Caco-2 (cell line): Measurements from ENCODE around the gene LDLRAD4. TPM values are rescaled to one million over a fixed set of nuclear protein-coding genes. Genes with fewer than 3 reads are reported as not detected.

ENCODE experiments used
- BruUV-seq: library from RNA; stranded (reverse); fragments of 400-500 nt; replicated peaks from 2 replicates; lab custom pipeline; 2021; lab: Mats Ljungman, UMichigan
- CTCF ChIA-PET: fragments of 300-600 bp; sonication (Branson Sonifier 250); formaldehyde crosslinking; loops from one replicate; lab custom pipeline; 2022; ENCODE audit warnings: antibody characterized with exemption; lab: Charles Lee
- POLR2A ChIA-PET: fragments of 300-600 bp; sonication (Branson Sonifier 250); formaldehyde crosslinking; loops from one replicate; lab custom pipeline; 2022; ENCODE audit warnings: antibody characterized with exemption; lab: Charles Lee
- DNase-seq, 2 experiments: peaks; one replicate each; pipeline versions ENCODE4 v3.0.0 to v3.0.0-alpha.2; 2020 to 2022
- H3K27me3 ChIP-seq: replicated peaks from 2 replicates; pipeline ENCODE4 v1.6.0; 2011; ENCODE audit warnings: low read length; ENCODE audit not compliant: control insufficient read depth, insufficient read depth
- H3K36me3 ChIP-seq: 2 replicates; pipeline ENCODE4 v1.5.1; 2011; ENCODE audit warnings: low read length; ENCODE audit not compliant: control insufficient read depth, insufficient read depth
- H3K4me1 ChIP-seq: fragments of 250-450 bp; sonication (Bioruptor Pico); 2 replicates; pipeline ENCODE4 v1.5.1; 2020; ENCODE audit warnings: mild to moderate bottlenecking
- H3K4me3 ChIP-seq: 2 replicates; pipeline ENCODE4 v1.5.1; 2011; ENCODE audit warnings: low read depth, mild to moderate bottlenecking, control low read depth, low read length
- H3K9me3 ChIP-seq: fragments of 250-450 bp; sonication (Bioruptor Pico); 2 replicates; pipeline ENCODE4 v1.5.1; 2020; ENCODE audit warnings: mild to moderate bottlenecking, moderate library complexity
- H3K27ac Mint-ChIP-seq: one replicate; pipeline ENCODE4 v1.8.0; 2022; ENCODE audit warnings: mixed read lengths; ENCODE audit not compliant: unreplicated experiment
- H3K27me3 Mint-ChIP-seq: one replicate; pipeline ENCODE4 v1.8.0; 2022; ENCODE audit warnings: mixed read lengths; ENCODE audit not compliant: insufficient read depth, unreplicated experiment
- H3K36me3 Mint-ChIP-seq: one replicate; pipeline ENCODE4 v1.8.0; 2022; ENCODE audit warnings: mild to moderate bottlenecking, mixed read lengths; ENCODE audit not compliant: insufficient read depth, unreplicated experiment
- H3K4me1 Mint-ChIP-seq: one replicate; pipeline ENCODE4 v1.8.0; 2022; ENCODE audit warnings: low read depth, mixed read lengths; ENCODE audit not compliant: unreplicated experiment
- H3K4me3 Mint-ChIP-seq: one replicate; pipeline ENCODE4 v1.8.0; 2022; ENCODE audit warnings: mild to moderate bottlenecking, moderate library complexity, mixed read lengths; ENCODE audit not compliant: unreplicated experiment
- H3K9me3 Mint-ChIP-seq: one replicate; pipeline ENCODE4 v1.8.0; 2022; ENCODE audit warnings: mixed read lengths; ENCODE audit not compliant: unreplicated experiment
- CTCF ChIP-seq, 2 experiments: fragments of 200-600 bp in 1 of 2; IDR thresholded peaks; 1 replicate in 1 of 2; 2 replicates in 1 of 2; pipeline versions ENCODE4 v1.5.1 to v1.8.0; 2011 to 2022; ENCODE audit warnings: antibody characterized with exemption in 1 of 2, control low read depth in 1 of 2, inconsistent platforms in 1 of 2, low read depth in 1 of 2, low read length in 1 of 2, mild to moderate bottlenecking in 1 of 2, moderate library complexity in 1 of 2; ENCODE audit not compliant: insufficient read depth in 1 of 2, severe bottlenecking in 1 of 2, unreplicated experiment in 1 of 2
- intact Hi-C: fragments of 100-400 bp; cut with micrococcal nuclease; formaldehyde crosslinking; loops from one replicate; pipeline ENCODE4 v1.10.0; 2022; ENCODE audit not compliant: unreplicated experiment
- total RNA-seq: library from RNA; stranded (reverse); gene quantifications from 2 replicates; pipeline ENCODE4 v1.2.3, GENCODE V29; 2022

The LDLRAD4 gene
- total RNA-seq, 1 experiment from 2014 or later = 1.2 TPM

- H3K4me1 Mint-ChIP-seq = no peaks in the 10 kb centered on the region
- no peak for TF ChIP-seq CTCF (IDR thresholded peaks at IDR 0.05; ENCODE audit: insufficient read depth in 1 of 2, low read depth in 1 of 2, low read length in 1 of 2, severe bottlenecking in 1 of 2, unreplicated experiment in 1 of 2)
- ChIA-PET POLR2A (no interaction called here), CTCF (no interaction called here)
- peaks cover 8% of the 10 kb centered on the region for H3K27me3 Mint-ChIP-seq
- intact Hi-C loops = no loop called here
- Histone ChIP-seq H3K36me3 (no peaks in the 10 kb centered on the region), H3K4me1 (no peaks in the 10 kb centered on the region), H3K27me3 (no peaks in the 10 kb centered on the region), H3K4me3 (no peak overlapping the region), H3K9me3 (no peaks in the 10 kb centered on the region)
- BruUV-seq = no TSS peak
- no peak overlapping the region for H3K27ac Mint-ChIP-seq
- H3K36me3 Mint-ChIP-seq = no peaks in the 10 kb centered on the region
- H3K4me3 Mint-ChIP-seq = no peak overlapping the region
- no peak for DNase-seq
- peaks cover 13% of the 10 kb centered on the region for H3K9me3 Mint-ChIP-seq
These were observed 22.7 kb downstream of the LDLRAD4 start for GRCh38 chr18:13241083-13241892.

- H3K4me1 Mint-ChIP-seq = no peaks in the 10 kb centered on the region
- H3K9me3 ChIP-seq = no peaks in the 10 kb centered on the region
- no peak for DNase-seq
- intact Hi-C loops = no loop called here
- POLR2A ChIA-PET = no interaction called here
- H3K27ac Mint-ChIP-seq = no peak overlapping the region
- H3K9me3 Mint-ChIP-seq = peaks cover 13% of the 10 kb centered on the region
- no peak overlapping the region for H3K4me3 Mint-ChIP-seq
- H3K36me3 Mint-ChIP-seq = no peaks in the 10 kb centered on the region
- H3K27me3 Mint-ChIP-seq = peaks cover 8% of the 10 kb centered on the region
- no peak overlapping the region for H3K4me3 ChIP-seq
- BruUV-seq = no TSS peak
- H3K27me3 ChIP-seq = no peaks in the 10 kb centered on the region
- no peaks in the 10 kb centered on the region for H3K4me1 ChIP-seq
- H3K36me3 ChIP-seq = no peaks in the 10 kb centered on the region
- TF ChIP-seq CTCF (IDR thresholded peaks at IDR 0.05; ENCODE audit: insufficient read depth in 1 of 2, low read depth in 1 of 2, low read length in 1 of 2, severe bottlenecking in 1 of 2, unreplicated experiment in 1 of 2) = no peak
- CTCF ChIA-PET = no interaction called here
These were observed 23.3 kb downstream of the LDLRAD4 start for GRCh38 chr18:13241893-13242175.

DNA sequence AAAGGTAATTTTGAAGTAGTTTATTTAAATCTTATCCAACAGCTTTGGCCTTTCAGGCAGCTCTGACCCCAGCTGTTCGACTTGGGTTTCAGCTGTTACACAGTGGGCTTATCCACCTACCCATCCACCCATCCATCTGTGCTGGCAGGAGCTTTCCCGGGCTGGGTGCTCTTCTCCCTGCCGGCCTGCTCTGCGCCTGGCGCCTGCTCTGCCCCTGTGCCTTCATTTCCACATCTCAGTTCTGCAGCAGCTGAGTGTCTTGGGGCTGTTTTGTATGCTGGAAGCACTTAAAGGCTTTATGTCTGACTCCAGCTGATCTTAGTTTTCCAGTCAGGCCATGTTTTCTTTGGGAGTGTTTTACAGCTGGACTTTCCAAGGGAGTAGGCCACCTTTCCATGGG is 24.2 kb downstream of the LDLRAD4 start:
- H3K4me3 Mint-ChIP-seq = no peak overlapping the region
- Histone ChIP-seq H3K9me3 (no peaks in the 10 kb centered on the region), H3K27me3 (no peaks in the 10 kb centered on the region), H3K36me3 (no peaks in the 10 kb centered on the region), H3K4me3 (no peak overlapping the region), H3K4me1 (no peaks in the 10 kb centered on the region)
- intact Hi-C loops = no loop called here
- ChIA-PET CTCF (interaction anchor here (0.7 kb wide), 1 partner anchor 125 kb away, joined by 3 read pairs; no protein-coding TSS in a partner anchor), POLR2A (no interaction called here)
- H3K27me3 Mint-ChIP-seq = peaks cover 8% of the 10 kb centered on the region
- no TSS peak for BruUV-seq
- no peak for TF ChIP-seq CTCF (IDR thresholded peaks at IDR 0.05; ENCODE audit: insufficient read depth in 1 of 2, low read depth in 1 of 2, low read length in 1 of 2, severe bottlenecking in 1 of 2, unreplicated experiment in 1 of 2)
- no peaks in the 10 kb centered on the region for H3K36me3 Mint-ChIP-seq
- H3K9me3 Mint-ChIP-seq = peaks cover 13% of the 10 kb centered on the region
- H3K4me1 Mint-ChIP-seq = no peaks in the 10 kb centered on the region
- H3K27ac Mint-ChIP-seq = no peak overlapping the region
- DNase-seq = no peak
